Heart left ventricle (tissue), 13 donors: Measurements from ENCODE around the gene FLNB.

Experiments
- POLR2A ChIP-seq, 2 donors: fragments of 450-650 bp; IDR thresholded peaks; one replicate each; pipeline ENCODE4 v1.6.1; 2017; ENCODE audit warnings: antibody characterized with exemption in 2 of 2, mild to moderate bottlenecking in 2 of 2, moderate library complexity in 2 of 2
- TF ChIP-seq, protein P1 (sequence below), 12 donors: fragments of 200-600 bp; sonication (generic) in 4 of 12; IDR thresholded peaks; one replicate each; pipeline versions ENCODE4 v1.5.0 to v1.8.0; 2018 to 2022; ENCODE audit warnings: antibody characterized with exemption in 12 of 12, mild to moderate bottlenecking in 5 of 12
- donor health status: ischemic (EF 13 %, LVEDD 7.1; RV severe dilation, severe dysfunction).
- donor health status: DM: no; HTN: yes; CAD: no.
- donor health status: DM: no; HTN: no; CAD: no.
- donor health status: ischemic (EF 25% LVEDD 6.9; RV normal size, moderate dysfunction).
- donor health status: ischemic (EF 25% LVEDD 5.7; RV mildly dilated, moderate dysfunction).
- donor health status: ischemic (EF 35%, LVEDD 5.7; RV mildly dilated, moderate dysfunction).
- donor health status: nonischemic (EF 11% LVEDD 7.7; RV severe dilation, severe dysfunction).
- donor health status: DM: yes; HTN: yes; CAD: no.
- donor health status: PGD.
- donor health status: ischemic (EF 29% LVEDD 5.4; RV normal size, mild dysfunction).
- donor health status: nonischemic (EF 23%, LVEDD 6.1; RV moderate dilation, normal function).

DNA sequence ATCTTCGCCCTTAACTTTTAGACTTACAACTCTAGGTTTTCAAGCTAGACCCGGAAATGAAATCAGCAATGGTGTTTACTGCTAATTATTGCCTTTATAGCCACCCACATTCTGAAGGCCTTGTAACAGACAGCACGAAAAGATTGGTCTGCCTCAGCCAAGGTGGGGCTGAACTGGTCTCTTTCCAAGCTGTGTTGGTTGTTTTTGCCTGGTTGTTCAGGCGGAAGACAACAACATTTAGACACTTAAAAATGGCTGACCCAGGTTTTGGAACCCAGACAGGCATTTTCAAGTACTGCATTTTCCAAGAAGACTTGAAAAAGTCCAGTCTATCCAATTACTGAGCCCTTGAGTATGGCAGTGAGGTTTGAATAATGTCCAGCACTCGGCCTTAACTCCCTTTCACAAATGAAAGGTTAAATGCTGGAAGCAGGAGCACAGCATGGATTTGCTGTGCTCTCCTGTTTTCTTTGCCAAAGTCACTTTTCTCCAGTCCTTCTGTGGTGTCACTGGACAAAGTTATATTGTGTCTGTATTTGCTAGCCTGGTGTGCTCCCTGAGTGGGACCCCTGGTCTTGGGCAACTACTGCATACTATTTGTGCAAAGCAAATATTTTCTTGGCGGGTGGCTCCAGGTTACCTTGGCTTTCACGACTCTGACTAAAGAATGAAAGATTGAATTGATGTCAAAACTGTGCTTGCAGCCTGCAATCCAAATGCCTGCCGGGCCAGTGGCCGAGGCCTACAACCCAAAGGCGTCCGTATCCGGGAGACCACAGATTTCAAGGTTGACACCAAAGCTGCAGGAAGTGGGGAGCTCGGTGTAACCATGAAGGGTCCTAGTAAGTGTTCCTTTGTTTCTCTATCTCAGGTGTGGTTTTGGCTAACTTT, 93.5 kb downstream of the FLNB start:
- TF ChIP-seq, protein P1, sequence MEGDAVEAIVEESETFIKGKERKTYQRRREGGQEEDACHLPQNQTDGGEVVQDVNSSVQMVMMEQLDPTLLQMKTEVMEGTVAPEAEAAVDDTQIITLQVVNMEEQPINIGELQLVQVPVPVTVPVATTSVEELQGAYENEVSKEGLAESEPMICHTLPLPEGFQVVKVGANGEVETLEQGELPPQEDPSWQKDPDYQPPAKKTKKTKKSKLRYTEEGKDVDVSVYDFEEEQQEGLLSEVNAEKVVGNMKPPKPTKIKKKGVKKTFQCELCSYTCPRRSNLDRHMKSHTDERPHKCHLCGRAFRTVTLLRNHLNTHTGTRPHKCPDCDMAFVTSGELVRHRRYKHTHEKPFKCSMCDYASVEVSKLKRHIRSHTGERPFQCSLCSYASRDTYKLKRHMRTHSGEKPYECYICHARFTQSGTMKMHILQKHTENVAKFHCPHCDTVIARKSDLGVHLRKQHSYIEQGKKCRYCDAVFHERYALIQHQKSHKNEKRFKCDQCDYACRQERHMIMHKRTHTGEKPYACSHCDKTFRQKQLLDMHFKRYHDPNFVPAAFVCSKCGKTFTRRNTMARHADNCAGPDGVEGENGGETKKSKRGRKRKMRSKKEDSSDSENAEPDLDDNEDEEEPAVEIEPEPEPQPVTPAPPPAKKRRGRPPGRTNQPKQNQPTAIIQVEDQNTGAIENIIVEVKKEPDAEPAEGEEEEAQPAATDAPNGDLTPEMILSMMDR (IDR thresholded peaks at IDR 0.05): no peak
- no peak for TF ChIP-seq POLR2A (IDR thresholded peaks at IDR 0.05)
